PFSK-1 (cell line): ENCODE results near the gene TSPAN5.

Experiments
- FOXP2 ChIP-seq: optimal IDR thresholded peaks from 2 replicates; pipeline ENCODE3; 2011; ENCODE audit warnings: borderline replicate concordance, control low read depth, inconsistent platforms; ENCODE audit not compliant: insufficient read depth; ENCODE audit errors: extremely low read length, extremely low read depth
- POLR2AphosphoS5 ChIP-seq: IDR thresholded peaks from 2 replicates; pipeline ENCODE4 v1.6.1; 2012; ENCODE audit warnings: low read depth, mild to moderate bottlenecking, control low read depth, low read length, moderate library complexity
- SIN3A ChIP-seq: IDR thresholded peaks from 2 replicates; pipeline ENCODE4 v1.6.1; 2012; ENCODE audit warnings: mild to moderate bottlenecking, low read length, moderate library complexity, borderline replicate concordance; ENCODE audit not compliant: insufficient read depth
- TAF1 ChIP-seq: IDR thresholded peaks from 2 replicates; pipeline ENCODE4 v1.6.1; 2012; ENCODE audit warnings: low read length, control low read depth, borderline replicate concordance; ENCODE audit not compliant: insufficient read depth
- TF ChIP-seq, protein P1 (sequence below), 2 experiments: IDR thresholded peaks; 2 replicates each; pipeline versions ENCODE4 v1.6.1 to v1.8.0; 2011 to 2012; ENCODE audit warnings: low read depth in 2 of 2, low read length in 2 of 2, control low read depth in 1 of 2, inconsistent platforms in 1 of 2, mild to moderate bottlenecking in 1 of 2, moderate library complexity in 1 of 2; ENCODE audit not compliant: insufficient read depth in 1 of 2

TSPAN5 gene

DNA sequence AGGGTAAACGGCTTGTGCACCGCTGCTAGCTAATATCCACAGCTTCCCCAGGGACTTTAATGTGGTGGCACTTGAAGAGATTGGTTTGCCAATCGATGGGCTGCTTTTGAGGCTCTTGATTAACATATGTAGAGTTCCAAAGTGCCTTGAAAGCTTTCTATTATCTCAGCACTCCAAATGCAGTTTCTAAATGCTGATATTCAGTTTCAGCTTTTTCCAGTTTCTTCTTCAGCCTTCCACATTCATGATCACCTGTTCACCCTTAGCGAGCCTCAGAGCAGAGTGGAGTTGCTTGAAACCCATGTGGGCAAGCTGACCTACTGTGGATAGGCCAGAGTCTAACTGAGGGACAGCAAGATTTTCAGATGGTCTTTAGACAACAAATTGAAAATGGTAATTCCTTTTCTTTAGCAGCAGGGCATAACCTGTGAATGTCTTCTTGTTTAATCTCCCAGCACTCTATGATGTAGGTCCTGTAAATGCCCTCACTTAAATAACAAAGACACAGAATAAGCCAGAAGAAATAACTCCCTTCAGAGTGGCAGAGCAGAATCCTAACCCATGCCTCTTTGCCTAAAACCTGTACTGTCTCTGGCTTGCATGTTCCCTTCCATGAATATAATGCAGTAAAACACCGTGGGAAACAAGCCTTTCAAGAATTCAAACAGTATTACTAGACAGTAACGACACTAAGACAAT is 99.8 kb downstream of the TSPAN5 start:
- TF ChIP-seq POLR2AphosphoS5: no peak
- TF ChIP-seq, protein P1, sequence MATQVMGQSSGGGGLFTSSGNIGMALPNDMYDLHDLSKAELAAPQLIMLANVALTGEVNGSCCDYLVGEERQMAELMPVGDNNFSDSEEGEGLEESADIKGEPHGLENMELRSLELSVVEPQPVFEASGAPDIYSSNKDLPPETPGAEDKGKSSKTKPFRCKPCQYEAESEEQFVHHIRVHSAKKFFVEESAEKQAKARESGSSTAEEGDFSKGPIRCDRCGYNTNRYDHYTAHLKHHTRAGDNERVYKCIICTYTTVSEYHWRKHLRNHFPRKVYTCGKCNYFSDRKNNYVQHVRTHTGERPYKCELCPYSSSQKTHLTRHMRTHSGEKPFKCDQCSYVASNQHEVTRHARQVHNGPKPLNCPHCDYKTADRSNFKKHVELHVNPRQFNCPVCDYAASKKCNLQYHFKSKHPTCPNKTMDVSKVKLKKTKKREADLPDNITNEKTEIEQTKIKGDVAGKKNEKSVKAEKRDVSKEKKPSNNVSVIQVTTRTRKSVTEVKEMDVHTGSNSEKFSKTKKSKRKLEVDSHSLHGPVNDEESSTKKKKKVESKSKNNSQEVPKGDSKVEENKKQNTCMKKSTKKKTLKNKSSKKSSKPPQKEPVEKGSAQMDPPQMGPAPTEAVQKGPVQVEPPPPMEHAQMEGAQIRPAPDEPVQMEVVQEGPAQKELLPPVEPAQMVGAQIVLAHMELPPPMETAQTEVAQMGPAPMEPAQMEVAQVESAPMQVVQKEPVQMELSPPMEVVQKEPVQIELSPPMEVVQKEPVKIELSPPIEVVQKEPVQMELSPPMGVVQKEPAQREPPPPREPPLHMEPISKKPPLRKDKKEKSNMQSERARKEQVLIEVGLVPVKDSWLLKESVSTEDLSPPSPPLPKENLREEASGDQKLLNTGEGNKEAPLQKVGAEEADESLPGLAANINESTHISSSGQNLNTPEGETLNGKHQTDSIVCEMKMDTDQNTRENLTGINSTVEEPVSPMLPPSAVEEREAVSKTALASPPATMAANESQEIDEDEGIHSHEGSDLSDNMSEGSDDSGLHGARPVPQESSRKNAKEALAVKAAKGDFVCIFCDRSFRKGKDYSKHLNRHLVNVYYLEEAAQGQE (IDR thresholded peaks at IDR 0.05; ENCODE audit: insufficient read depth in 1 of 2, low read depth in 2 of 2, low read length in 2 of 2): no peak
- TF ChIP-seq SIN3A: no peak
- TF ChIP-seq FOXP2: no peak
- TF ChIP-seq TAF1: no peak

DNA sequence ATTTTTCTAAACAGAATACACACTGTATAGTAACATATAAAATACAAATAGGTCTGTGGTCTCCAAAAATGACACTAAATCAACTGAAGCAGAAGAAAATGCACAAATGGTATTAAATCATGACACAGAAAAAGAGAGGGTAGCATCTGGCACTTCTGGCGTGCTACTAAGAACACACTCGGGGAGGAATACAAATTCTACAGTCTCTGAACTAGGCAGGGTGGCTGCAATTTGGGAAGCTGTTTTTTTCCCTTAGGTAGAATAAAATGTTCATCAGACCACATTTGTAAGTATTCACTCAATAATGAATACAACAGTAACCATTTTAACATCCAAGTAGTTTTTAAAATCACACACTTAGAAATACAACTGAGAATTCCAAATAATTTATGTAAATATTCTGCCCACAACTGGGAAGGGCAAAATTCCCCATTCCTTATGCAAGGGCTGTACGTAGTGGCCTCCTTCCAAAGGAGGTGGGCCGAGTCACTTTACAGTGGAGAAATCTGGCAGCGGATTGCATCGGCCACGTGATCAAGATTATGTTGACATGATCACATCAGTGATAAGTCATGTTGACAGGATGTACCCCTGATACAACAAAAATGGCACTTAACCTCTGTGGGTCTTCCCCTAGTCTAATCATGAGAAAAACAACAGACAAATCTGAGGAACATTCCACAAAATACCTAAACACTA is 101.1 kb downstream of the TSPAN5 start:
- TF ChIP-seq TAF1 (no peak), FOXP2 (no peak), SIN3A (no peak), POLR2AphosphoS5 (no peak)
- TF ChIP-seq, protein P1 (IDR thresholded peaks at IDR 0.05; ENCODE audit: insufficient read depth in 1 of 2, low read depth in 2 of 2, low read length in 2 of 2): no peak

DNA sequence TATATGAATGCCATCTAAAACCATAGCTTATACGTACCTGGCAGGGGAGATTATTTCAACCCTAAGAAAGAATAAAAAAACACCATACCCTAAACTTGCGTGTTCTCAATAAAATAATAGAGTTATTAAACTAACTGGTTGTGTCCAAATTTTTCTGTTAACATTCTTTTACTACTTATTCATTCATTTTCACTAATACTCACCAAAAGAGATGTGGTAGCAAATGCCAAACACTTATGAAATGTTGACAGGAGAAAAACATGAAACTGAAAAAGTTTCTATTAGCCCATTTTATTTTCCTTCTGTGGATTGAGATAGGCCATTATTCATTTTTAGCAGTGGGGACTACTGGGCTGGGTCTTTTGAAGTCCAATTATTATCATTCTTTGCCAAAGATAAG is 102.0 kb downstream of the TSPAN5 start:
- TF ChIP-seq TAF1 (no peak), FOXP2 (no peak)

DNA sequence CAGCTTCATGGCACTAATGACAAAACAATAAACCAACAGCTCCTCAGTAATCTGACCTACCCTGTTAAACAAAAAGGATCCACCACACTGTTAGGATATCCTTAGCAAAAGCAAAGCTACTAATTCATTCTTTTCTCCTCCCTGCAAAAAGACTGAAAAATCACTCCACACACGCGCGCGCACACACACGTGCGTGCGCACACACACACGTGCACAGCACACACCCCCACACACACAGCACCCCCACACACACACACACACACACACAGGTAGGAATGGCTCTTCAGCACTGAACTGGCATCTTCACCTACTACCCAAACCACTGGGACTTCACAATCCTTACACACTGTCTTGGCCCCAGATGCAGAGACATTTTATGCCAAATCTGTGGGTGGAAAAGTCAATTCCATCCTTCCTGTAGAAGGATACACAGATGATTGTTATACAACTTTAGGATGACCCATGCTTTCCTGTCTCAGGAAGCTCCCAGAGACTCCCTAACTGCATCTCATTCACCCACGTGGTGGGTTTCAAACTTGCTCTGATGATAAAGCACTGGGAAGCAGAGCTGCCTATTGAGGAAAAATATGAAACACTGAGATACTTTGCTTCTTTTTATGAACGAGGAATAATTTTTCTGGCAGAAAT is 102.5 kb downstream of the TSPAN5 start:
- TF ChIP-seq SIN3A (no peak), POLR2AphosphoS5 (no peak), FOXP2 (no peak), TAF1 (no peak)
- TF ChIP-seq, protein P1 (IDR thresholded peaks at IDR 0.05; ENCODE audit: insufficient read depth in 1 of 2, low read depth in 2 of 2, low read length in 2 of 2): no peak

DNA sequence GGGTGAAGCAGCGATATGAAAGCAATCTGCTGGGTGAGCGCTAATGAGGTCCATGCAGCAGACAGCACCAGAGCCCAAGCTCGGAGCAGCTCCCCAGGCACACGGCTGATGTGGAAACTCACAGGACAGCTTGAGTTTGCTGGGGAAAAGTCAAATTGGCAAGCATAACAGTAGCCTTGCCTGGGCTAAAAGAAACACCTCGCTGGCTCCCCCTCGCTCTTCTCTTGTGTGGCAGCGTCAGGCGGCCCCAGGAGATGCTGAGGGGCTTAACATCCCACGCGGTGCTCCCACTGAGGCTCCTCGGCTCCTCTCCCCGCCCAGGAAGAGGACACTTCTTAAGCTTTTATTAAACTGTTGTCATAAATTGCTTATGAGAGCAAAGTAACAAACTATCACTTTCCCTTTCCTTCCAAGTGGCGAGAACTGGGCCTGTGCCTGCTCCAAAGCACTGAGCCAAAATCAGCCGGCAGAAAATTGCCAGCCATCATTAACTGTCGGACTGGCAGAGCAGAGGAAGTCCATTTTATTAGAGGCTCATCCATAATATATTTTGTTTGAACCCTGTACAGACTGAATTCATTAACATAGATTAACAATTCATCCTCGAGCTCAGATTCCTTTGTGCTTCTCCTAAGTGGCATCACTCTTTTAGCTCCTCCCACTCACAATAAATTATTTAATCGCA is 111.4 kb downstream of the TSPAN5 start:
- no peak for TF ChIP-seq FOXP2
- no peak for TF ChIP-seq SIN3A
- TF ChIP-seq TAF1: no peak
- TF ChIP-seq, protein P1 (IDR thresholded peaks at IDR 0.05; ENCODE audit: insufficient read depth in 1 of 2, low read depth in 2 of 2, low read length in 2 of 2): no peak
- TF ChIP-seq POLR2AphosphoS5: no peak
